CD4-positive, CD25-positive, alpha-beta regulatory T cell (primary cell): ENCODE data around the gene TMEM35A. TPM values are rescaled to one million over a fixed set of nuclear protein-coding genes. Genes with fewer than 3 reads are reported as not detected.

ENCODE experiments used
- ATAC-seq, 2 donors: fragments of 150-1000 bp; cut with Tn5 transposase; one replicate each; pipeline ENCODE4 v1.10.0; 2021; ENCODE audit warnings: low read depth in 2 of 2, moderate number of reproducible peaks in 2 of 2, moderate library complexity in 1 of 2
- DNase-seq, 3 donors: peaks; one replicate each; pipeline versions ENCODE4 v3.0.0 to v3.0.0-alpha.2; 2012 to 2022; ENCODE audit warnings: mixed read lengths in 1 of 3
- H3K27ac ChIP-seq: one replicate; pipeline ENCODE4 v1.7.0; 2013; ENCODE audit warnings: mild to moderate bottlenecking, low read length; ENCODE audit not compliant: insufficient read depth, poor library complexity, severe bottlenecking
- H3K27me3 ChIP-seq: one replicate; pipeline ENCODE4 v1.7.0; 2013; ENCODE audit warnings: low read length; ENCODE audit not compliant: control insufficient read depth, insufficient read depth
- H3K36me3 ChIP-seq: one replicate; pipeline ENCODE4 v1.7.0; 2013; ENCODE audit warnings: mild to moderate bottlenecking, low read length, moderate library complexity; ENCODE audit not compliant: control insufficient read depth, insufficient read depth
- H3K4me1 ChIP-seq: 2 replicates; pipeline ENCODE4 v1.7.0; 2013; ENCODE audit warnings: mild to moderate bottlenecking, low read length; ENCODE audit not compliant: insufficient read depth, control insufficient read depth, poor library complexity, severe bottlenecking
- H3K4me3 ChIP-seq: one replicate; pipeline ENCODE4 v1.7.0; 2013; ENCODE audit warnings: low read depth, mild to moderate bottlenecking, low read length, moderate library complexity
- H3K9me3 ChIP-seq, 2 experiments: 1 replicate in 1 of 2; 2 replicates in 1 of 2; pipeline ENCODE4 v1.7.0; 2013; ENCODE audit warnings: low read length in 2 of 2, mild to moderate bottlenecking in 1 of 2, moderate library complexity in 1 of 2; ENCODE audit not compliant: control insufficient read depth in 2 of 2
- H3K27ac Mint-ChIP-seq, 3 donors: one replicate each; pipeline ENCODE4 v1.8.0; 2020 to 2022; ENCODE audit warnings: mild to moderate bottlenecking in 3 of 3, mixed read lengths in 3 of 3, moderate library complexity in 2 of 3
- H3K27me3 Mint-ChIP-seq: one replicate; pipeline ENCODE4 v1.8.0; 2022; ENCODE audit warnings: mild to moderate bottlenecking, mixed read lengths
- H3K36me3 Mint-ChIP-seq: one replicate; pipeline ENCODE4 v1.8.0; 2020; ENCODE audit warnings: mixed read lengths
- H3K4me1 Mint-ChIP-seq, 4 donors: one replicate each; pipeline ENCODE4 v1.8.0; 2020 to 2022; ENCODE audit warnings: mixed read lengths in 4 of 4, mild to moderate bottlenecking in 1 of 4
- H3K4me3 Mint-ChIP-seq, 4 donors: one replicate each; pipeline ENCODE4 v1.8.0; 2020 to 2022; ENCODE audit warnings: mild to moderate bottlenecking in 4 of 4, mixed read lengths in 4 of 4, moderate library complexity in 3 of 4
- H3K9me3 Mint-ChIP-seq, 7 donors: one replicate each; pipeline ENCODE4 v1.8.0; 2020 to 2022; ENCODE audit warnings: mixed read lengths in 7 of 7, mild to moderate bottlenecking in 3 of 7, moderate library complexity in 2 of 7
- polyA plus RNA-seq, 4 donors: library from polyadenylated mRNA; unstranded; fragments of 300-500 nt; fragmentation: Illumina TruSeq; gene quantifications; one replicate each; pipeline ENCODE4 v1.2.3, GENCODE V29; 2021
- total RNA-seq: library from RNA; stranded (reverse); gene quantifications from one replicate; pipeline ENCODE4 v1.2.3, GENCODE V29; 2022

The TMEM35A gene
- total and polyA plus RNA-seq, 5 donors from 2014 or later: not detected

- H3K9me3 ChIP-seq: no peaks in the 10 kb centered on the region
- no peak overlapping the region for H3K4me3 ChIP-seq
- H3K27ac Mint-ChIP-seq: no peak overlapping the region
- peaks cover 0 to 2% (median 2%) of the 10 kb centered on the region in 4 donors for H3K4me1 Mint-ChIP-seq
- H3K36me3 ChIP-seq: no peaks in the 10 kb centered on the region
- no peak overlapping the region for H3K27ac ChIP-seq
- H3K27me3 ChIP-seq: no peaks in the 10 kb centered on the region
- ATAC-seq (no peak), DNase-seq (peak in 1 of 3 donors; percentile 7)
- H3K27me3 Mint-ChIP-seq: no peaks in the 10 kb centered on the region
- H3K36me3 Mint-ChIP-seq: no peaks in the 10 kb centered on the region
- H3K9me3 Mint-ChIP-seq: peaks cover 0 to under 1% (median 0%) of the 10 kb centered on the region in 7 donors
- no peak overlapping the region for H3K4me3 Mint-ChIP-seq
- H3K4me1 ChIP-seq: no peaks in the 10 kb centered on the region
These were observed 21.5 kb upstream of the TMEM35A start for GRCh38 chrX:101057093-101057714.

DNA sequence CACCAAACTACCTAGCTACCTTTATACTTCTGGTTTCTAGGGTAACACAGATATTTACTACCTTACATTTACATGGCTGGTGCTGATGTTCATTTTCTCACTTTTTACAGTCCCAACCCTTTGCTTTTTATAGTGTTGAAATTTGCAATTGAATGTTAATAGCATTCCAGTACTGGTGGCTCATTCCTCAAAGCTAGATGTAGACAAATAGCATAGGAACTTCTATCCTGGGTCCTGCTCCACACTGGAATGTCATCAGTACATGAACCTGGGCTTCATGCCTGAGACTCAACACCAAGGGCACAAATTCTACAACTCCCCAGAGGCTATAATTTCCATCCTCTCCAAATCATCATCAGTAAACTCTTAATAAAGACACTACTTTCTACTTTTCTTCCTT, 16.5 kb upstream of the TMEM35A start:
- Mint-ChIP-seq H3K9me3 (peaks cover 0 to 2% (median 0%) of the 10 kb centered on the region in 7 donors), H3K36me3 (no peaks in the 10 kb centered on the region), H3K27me3 (peaks cover 5% of the 10 kb centered on the region), H3K4me1 (peaks cover 0 to 2% (median 0%) of the 10 kb centered on the region in 4 donors), H3K27ac (no peak overlapping the region), H3K4me3 (no peak overlapping the region)
- Histone ChIP-seq H3K27ac (no peak overlapping the region), H3K4me1 (no peaks in the 10 kb centered on the region), H3K9me3 (no peaks in the 10 kb centered on the region), H3K36me3 (no peaks in the 10 kb centered on the region), H3K27me3 (no peaks in the 10 kb centered on the region), H3K4me3 (no peak overlapping the region)
- DNase-seq (no peak), ATAC-seq (no peak)

- no peaks in the 10 kb centered on the region for H3K9me3 Mint-ChIP-seq
- DNase-seq (no peak), ATAC-seq (no peak)
- H3K27me3 Mint-ChIP-seq: no peaks in the 10 kb centered on the region
- no peak overlapping the region for H3K27ac Mint-ChIP-seq
- Histone ChIP-seq H3K27me3 (no peaks in the 10 kb centered on the region), H3K4me1 (no peaks in the 10 kb centered on the region), H3K4me3 (no peak overlapping the region), H3K27ac (no peak overlapping the region), H3K9me3 (no peaks in the 10 kb centered on the region), H3K36me3 (no peaks in the 10 kb centered on the region)
- no peaks in the 10 kb centered on the region for H3K36me3 Mint-ChIP-seq
- H3K4me3 Mint-ChIP-seq: no peak overlapping the region
- H3K4me1 Mint-ChIP-seq: no peaks in the 10 kb centered on the region
These were observed 7.1 kb upstream of the TMEM35A start for GRCh38 chrX:101071582-101071981.

DNA sequence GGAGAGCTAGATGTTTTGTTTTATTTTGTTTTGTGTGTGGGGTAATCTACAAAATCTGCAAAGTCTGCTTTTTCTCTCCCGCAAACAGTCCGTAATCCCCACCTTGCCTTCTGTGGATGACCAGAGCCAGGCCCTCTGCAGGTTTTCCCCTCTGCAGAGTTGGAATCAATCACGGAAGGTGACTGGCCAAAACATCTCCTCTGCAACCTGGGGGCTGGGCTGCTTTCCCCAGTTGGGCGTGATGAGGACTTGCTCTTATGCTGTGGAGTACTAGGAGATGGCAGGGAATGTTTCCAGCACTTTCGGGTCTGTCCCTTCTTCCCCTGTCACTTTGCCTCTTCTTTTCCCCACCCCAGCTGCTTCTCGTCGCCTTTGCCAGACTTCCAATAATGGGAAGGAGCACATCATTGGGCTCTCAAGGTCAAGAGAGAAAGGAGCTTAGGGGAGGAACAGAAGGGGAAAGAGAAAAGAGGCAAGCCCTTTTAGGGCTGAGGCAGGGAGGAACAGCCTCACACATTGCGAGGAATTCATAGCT, 1.1 kb downstream of the TMEM35A start:
- no peaks in the 10 kb centered on the region for H3K36me3 Mint-ChIP-seq
- ATAC-seq: no peak
- Histone ChIP-seq H3K4me1 (no peaks in the 10 kb centered on the region), H3K27ac (no peak overlapping the region), H3K36me3 (no peaks in the 10 kb centered on the region), H3K27me3 (no peaks in the 10 kb centered on the region), H3K4me3 (no peak overlapping the region), H3K9me3 (no peaks in the 10 kb centered on the region)
- no peak overlapping the region for H3K4me3 Mint-ChIP-seq
- H3K27ac Mint-ChIP-seq: no peak overlapping the region
- no peak for DNase-seq
- H3K4me1 Mint-ChIP-seq: peaks cover 0 to 3% (median 0%) of the 10 kb centered on the region in 4 donors
- peaks cover 0 to 3% (median 0%) of the 10 kb centered on the region in 7 donors for H3K9me3 Mint-ChIP-seq
- peaks cover 14% of the 10 kb centered on the region for H3K27me3 Mint-ChIP-seq

- H3K9me3 ChIP-seq: no peaks in the 10 kb centered on the region
- H3K4me3 ChIP-seq: no peak overlapping the region
- no peak overlapping the region for H3K27ac ChIP-seq
- peaks cover 0 to 3% (median 0%) of the 10 kb centered on the region in 7 donors for H3K9me3 Mint-ChIP-seq
- no peaks in the 10 kb centered on the region for H3K27me3 ChIP-seq
- H3K4me1 ChIP-seq: no peaks in the 10 kb centered on the region
- no peaks in the 10 kb centered on the region for H3K36me3 Mint-ChIP-seq
- H3K4me3 Mint-ChIP-seq: no peak overlapping the region
- no peak for DNase-seq
- no peak overlapping the region for H3K27ac Mint-ChIP-seq
- peaks cover 0 to 3% (median 0%) of the 10 kb centered on the region in 4 donors for H3K4me1 Mint-ChIP-seq
- ATAC-seq: no peak
- peaks cover 14% of the 10 kb centered on the region for H3K27me3 Mint-ChIP-seq
- no peaks in the 10 kb centered on the region for H3K36me3 ChIP-seq
These were observed 1.8 kb downstream of the TMEM35A start for GRCh38 chrX:101080326-101081124.

GRCh38 chrX:101081231-101081630, 2.6 kb downstream of the TMEM35A start:
- Mint-ChIP-seq H3K36me3 (no peaks in the 10 kb centered on the region), H3K4me3 (no peak overlapping the region), H3K27ac (no peak overlapping the region), H3K4me1 (peaks cover 0 to 3% (median 0%) of the 10 kb centered on the region in 4 donors), H3K27me3 (peaks cover 14% of the 10 kb centered on the region), H3K9me3 (peaks cover 0 to 3% (median 0%) of the 10 kb centered on the region in 7 donors)
- DNase-seq (no peak), ATAC-seq (no peak)
- no peaks in the 10 kb centered on the region for H3K9me3 ChIP-seq
- no peak overlapping the region for H3K27ac ChIP-seq
- no peaks in the 10 kb centered on the region for H3K4me1 ChIP-seq
- no peaks in the 10 kb centered on the region for H3K36me3 ChIP-seq
- no peaks in the 10 kb centered on the region for H3K27me3 ChIP-seq
- H3K4me3 ChIP-seq: no peak overlapping the region

- Mint-ChIP-seq H3K4me3 (peak overlapping the region in 1 of 4 donors; percentile 3), H3K27me3 (peaks cover 4% of the 10 kb centered on the region), H3K36me3 (no peaks in the 10 kb centered on the region), H3K27ac (no peak overlapping the region), H3K4me1 (no peaks in the 10 kb centered on the region), H3K9me3 (peaks cover 0 to 3% (median 0%) of the 10 kb centered on the region in 7 donors)
- DNase-seq (no peak), ATAC-seq (no peak)
- H3K27ac ChIP-seq: no peak overlapping the region
- H3K4me1 ChIP-seq: no peaks in the 10 kb centered on the region
- no peak overlapping the region for H3K4me3 ChIP-seq
- H3K9me3 ChIP-seq: no peaks in the 10 kb centered on the region
- no peaks in the 10 kb centered on the region for H3K36me3 ChIP-seq
- no peaks in the 10 kb centered on the region for H3K27me3 ChIP-seq
These were observed 13.1 kb downstream of the TMEM35A start for GRCh38 chrX:101091817-101092216.
